HepG2 (cell line): ENCODE results near the gene STK40. TPM values are rescaled to one million over a fixed set of nuclear protein-coding genes. Genes with fewer than 3 reads are reported as not detected.

Experiments used
- AHDC1 ChIP-seq: sonication (generic); formaldehyde crosslinking; IDR thresholded peaks from 2 replicates; pipeline ENCODE4 v1.5.1; 2020; ENCODE audit warnings: mild to moderate bottlenecking, missing genetic modification reagents, borderline replicate concordance
- ATAD3A ChIP-seq: sonication (generic); formaldehyde crosslinking; IDR thresholded peaks from 2 replicates; pipeline ENCODE4 v1.4.0; 2020; ENCODE audit warnings: missing genetic modification reagents
- ATF3 ChIP-seq: sonication (generic); formaldehyde crosslinking; IDR thresholded peaks from 2 replicates; pipeline ENCODE4 v1.4.0; 2020; ENCODE audit warnings: missing genetic modification reagents
- HMGA1 ChIP-seq: sonication (generic); formaldehyde crosslinking; conservative IDR thresholded peaks from 2 replicates; pipeline ENCODE4 v1.4.0; 2020; ENCODE audit warnings: missing genetic modification reagents
- KLF13 ChIP-seq: sonication (generic); formaldehyde crosslinking; IDR thresholded peaks from 2 replicates; pipeline ENCODE4 v1.4.0; 2020; ENCODE audit warnings: mild to moderate bottlenecking, missing genetic modification reagents
- PHF21A ChIP-seq: sonication (generic); formaldehyde crosslinking; IDR thresholded peaks from 2 replicates; pipeline ENCODE4 v1.5.0; 2020; ENCODE audit warnings: mild to moderate bottlenecking, missing genetic modification reagents
- PHF8 ChIP-seq: sonication (generic); formaldehyde crosslinking; IDR thresholded peaks from 2 replicates; pipeline ENCODE4 v1.5.0; 2020; ENCODE audit warnings: missing genetic modification reagents
- POLR2A ChIP-seq, 2 experiments: IDR thresholded peaks; 2 replicates each; pipeline ENCODE4 v1.6.1; 2011; ENCODE audit warnings: low read depth in 2 of 2, low read length in 2 of 2, mild to moderate bottlenecking in 1 of 2, moderate library complexity in 1 of 2; ENCODE audit not compliant: insufficient read depth in 1 of 2
- POLR2AphosphoS2 ChIP-seq: IDR thresholded peaks from 2 replicates; pipeline ENCODE4 v1.6.1; 2011; ENCODE audit warnings: low read depth, low read length, improper control_type of control experiment
- POLR2AphosphoS5 ChIP-seq: IDR thresholded peaks from 2 replicates; pipeline ENCODE4 v1.6.1; 2012; ENCODE audit warnings: low read depth, low read length
- SMARCE1 ChIP-seq: fragments of 450-650 bp; IDR thresholded peaks from 2 replicates; pipeline ENCODE4 v1.6.1; 2017; ENCODE audit warnings: borderline replicate concordance
- SRF ChIP-seq: IDR thresholded peaks from 2 replicates; pipeline ENCODE4 v1.6.1; 2011; ENCODE audit warnings: mild to moderate bottlenecking, low read depth, low read length, moderate library complexity
- ZBTB49 ChIP-seq: sonication (generic); formaldehyde crosslinking; IDR thresholded peaks from 2 replicates; pipeline ENCODE4 v1.4.0; 2020; ENCODE audit warnings: missing genetic modification reagents, borderline replicate concordance
- ZBTB7A ChIP-seq: sonication (generic); formaldehyde crosslinking; IDR thresholded peaks from 2 replicates; pipeline ENCODE4 v1.8.0; 2022; ENCODE audit warnings: mild to moderate bottlenecking, missing genetic modification reagents
- ZC3H4 ChIP-seq: sonication (generic); formaldehyde crosslinking; IDR thresholded peaks from 2 replicates; pipeline ENCODE4 v1.4.0; 2020; ENCODE audit warnings: missing genetic modification reagents, borderline replicate concordance
- ZNF225 ChIP-seq: sonication (generic); formaldehyde crosslinking; IDR thresholded peaks from 2 replicates; pipeline ENCODE4 v1.4.0; 2020; ENCODE audit warnings: mild to moderate bottlenecking, missing genetic modification reagents
- ZNF607 ChIP-seq: sonication (generic); formaldehyde crosslinking; IDR thresholded peaks from 2 replicates; pipeline ENCODE4 v1.5.1; 2020; ENCODE audit warnings: missing genetic modification reagents, mild to moderate bottlenecking, borderline replicate concordance
- polyA plus RNA-seq, 8 experiments: library from polyadenylated mRNA; depleted of rRNA in 3 of 8; stranded (reverse) in 7 of 8; unstranded in 1 of 8; fragments of >200 nt; fragmentation: Illumina TruSeq in 4 of 8; extraction: Trizol in 4 of 8; gene quantifications; 2 replicates each; pipeline versions ENCODE4 v1.2.1 to v1.2.3, GENCODE V29; 2011 to 2016; ENCODE audit warnings: low read depth in 4 of 8, missing spikeins in 1 of 8, mixed read lengths in 1 of 8; ENCODE audit not compliant: insufficient read depth in 1 of 8
- total RNA-seq, 5 experiments: library from RNA; depleted of rRNA; stranded (reverse); fragments of >200 nt; fragmentation: Illumina TruSeq; extraction: Trizol; gene quantifications; 2 replicates each; pipeline ENCODE4 v1.2.3, GENCODE V29; 2016; ENCODE audit warnings: low read depth in 1 of 5
- TF ChIP-seq, protein P1 (sequence below): sonication (generic); formaldehyde crosslinking; IDR thresholded peaks from 2 replicates; pipeline ENCODE4 v1.4.0; 2020; ENCODE audit warnings: missing genetic modification reagents, borderline replicate concordance
- TF ChIP-seq, protein P2 (sequence below): sonication (generic); formaldehyde crosslinking; IDR thresholded peaks from 2 replicates; pipeline ENCODE4 v1.8.1; 2023; ENCODE audit warnings: missing genetic modification reagents, inconsistent platforms, borderline replicate concordance

STK40 gene
- total and polyA plus RNA-seq, 2 of the 13 experiments (the other 11 are each of a cell fraction or from before 2014, with no cell fraction given): 33.8 to 35.1 TPM

- no peak for TF ChIP-seq SMARCE1
- TF ChIP-seq, protein P1, sequence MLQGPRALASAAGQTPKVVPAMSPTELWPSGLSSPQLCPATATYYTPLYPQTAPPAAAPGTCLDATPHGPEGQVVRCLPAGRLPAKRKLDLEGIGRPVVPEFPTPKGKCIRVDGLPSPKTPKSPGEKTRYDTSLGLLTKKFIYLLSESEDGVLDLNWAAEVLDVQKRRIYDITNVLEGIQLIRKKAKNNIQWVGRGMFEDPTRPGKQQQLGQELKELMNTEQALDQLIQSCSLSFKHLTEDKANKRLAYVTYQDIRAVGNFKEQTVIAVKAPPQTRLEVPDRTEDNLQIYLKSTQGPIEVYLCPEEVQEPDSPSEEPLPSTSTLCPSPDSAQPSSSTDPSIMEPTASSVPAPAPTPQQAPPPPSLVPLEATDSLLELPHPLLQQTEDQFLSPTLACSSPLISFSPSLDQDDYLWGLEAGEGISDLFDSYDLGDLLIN (CRISPR knock-in tag): no peak
- TF ChIP-seq KLF13: no peak
- no peak for TF ChIP-seq ATAD3A (CRISPR knock-in tag)
- 0 out of 2 replicates have a peak, but pooled peaks have one; percentile 56 for TF ChIP-seq ZNF225
- TF ChIP-seq ZC3H4: no peak
- TF ChIP-seq ATF3 (CRISPR knock-in tag): no peak
- TF ChIP-seq AHDC1: no peak
- TF ChIP-seq ZNF607 (CRISPR knock-in tag): peak; percentile 72; the same call in 1 of the 2 replicates
- no peak for TF ChIP-seq SRF
- TF ChIP-seq POLR2AphosphoS5: peak; percentile 89
- TF ChIP-seq HMGA1 (CRISPR knock-in tag): no peak
- no peak for TF ChIP-seq POLR2AphosphoS2
- no peak for TF ChIP-seq ZBTB7A (CRISPR knock-in tag)
- TF ChIP-seq, protein P2, sequence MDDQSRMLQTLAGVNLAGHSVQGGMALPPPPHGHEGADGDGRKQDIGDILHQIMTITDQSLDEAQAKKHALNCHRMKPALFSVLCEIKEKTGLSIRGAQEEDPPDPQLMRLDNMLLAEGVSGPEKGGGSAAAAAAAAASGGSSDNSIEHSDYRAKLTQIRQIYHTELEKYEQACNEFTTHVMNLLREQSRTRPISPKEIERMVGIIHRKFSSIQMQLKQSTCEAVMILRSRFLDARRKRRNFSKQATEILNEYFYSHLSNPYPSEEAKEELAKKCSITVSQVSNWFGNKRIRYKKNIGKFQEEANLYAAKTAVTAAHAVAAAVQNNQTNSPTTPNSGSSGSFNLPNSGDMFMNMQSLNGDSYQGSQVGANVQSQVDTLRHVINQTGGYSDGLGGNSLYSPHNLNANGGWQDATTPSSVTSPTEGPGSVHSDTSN: 0 out of 2 replicates have a peak, but pooled peaks have one; percentile 22
- TF ChIP-seq PHF8 (CRISPR knock-in tag): peak; percentile 97
- peak; percentile 80 to 90 for TF ChIP-seq POLR2A (IDR thresholded peaks at IDR 0.05; ENCODE audit: insufficient read depth in 1 of 2, low read depth in 2 of 2, low read length in 2 of 2)
- TF ChIP-seq PHF21A: peak; percentile 42; the same call in 1 of the 2 replicates
- no peak for TF ChIP-seq ZBTB49 (CRISPR knock-in tag)
Measured at GRCh38 chr1:36397378-36398230, 11.9 kb upstream of the STK40 start, which contains the start of gene LSM10 (continued).
